Activated T-helper 17 cell treated with anti-CD3 and anti-CD28 coated beads, Interleukin-2, amount 50 U/mL, for 72 hours (primary cell): ENCODE results near the gene FOXI3. TPM values are rescaled to one million over a fixed set of nuclear protein-coding genes. Genes with fewer than 3 reads are reported as not detected.

Source experiments
- ATAC-seq: fragments of 150-1000 bp; cut with Tn5 transposase; replicated peaks from 2 replicates; pipeline ENCODE4 v1.10.0; 2021; ENCODE audit warnings: mild to moderate bottlenecking, moderate library complexity
- H3K27ac Mint-ChIP-seq: one replicate; pipeline ENCODE4 v1.8.0; 2022; ENCODE audit warnings: mixed read lengths
- H3K27me3 Mint-ChIP-seq: one replicate; pipeline ENCODE4 v1.8.0; 2022; ENCODE audit warnings: mixed read lengths
- H3K36me3 Mint-ChIP-seq: one replicate; pipeline ENCODE4 v1.8.0; 2022; ENCODE audit warnings: low read depth, mild to moderate bottlenecking, mixed read lengths
- H3K4me1 Mint-ChIP-seq: one replicate; pipeline ENCODE4 v1.8.0; 2022; ENCODE audit warnings: mixed read lengths
- H3K4me3 Mint-ChIP-seq: one replicate; pipeline ENCODE4 v1.8.0; 2022; ENCODE audit warnings: mild to moderate bottlenecking, mixed read lengths
- H3K9me3 Mint-ChIP-seq: one replicate; pipeline ENCODE4 v1.8.0; 2022; ENCODE audit warnings: mixed read lengths
- total RNA-seq, 2 donors: library from RNA; stranded (reverse); gene quantifications; one replicate each; pipeline ENCODE4 v1.2.3, GENCODE V29; 2022

The FOXI3 gene
- total RNA-seq = not detected

GRCh38 chr2:88452565-88452905, at the start of gene FOXI3:
FOXI3 (minus strand) TSS chr2:88452693; CDS start chr2:88452535, 158 bp downstream.
- ATAC-seq = peak; percentile 23

GRCh38 chr2:88500691-88501090, 48.2 kb upstream of the FOXI3 start:
- Mint-ChIP-seq H3K27me3 (peaks cover 16% of the 10 kb centered on the region), H3K36me3 (no peaks in the 10 kb centered on the region), H3K4me3 (no peak overlapping the region), H3K27ac (no peak overlapping the region), H3K4me1 (no peaks in the 10 kb centered on the region), H3K9me3 (peaks cover 4% of the 10 kb centered on the region)
- ATAC-seq = no peak

More at GRCh38 chr2:88452565-88452905, at the start of gene FOXI3:
- H3K9me3 Mint-ChIP-seq = no peaks in the 10 kb centered on the region
- H3K27me3 Mint-ChIP-seq = peaks cover 44% of the 10 kb centered on the region
- H3K4me3 Mint-ChIP-seq = peak within 1 kb of the TSS; percentile 67
- no peaks in the 10 kb centered on the region for H3K36me3 Mint-ChIP-seq
- H3K4me1 Mint-ChIP-seq = no peaks in the 10 kb centered on the region
- H3K27ac Mint-ChIP-seq = no peak within 1 kb of the TSS

GRCh38 chr2:88499204-88499603, 46.7 kb upstream of the FOXI3 start:
- no peaks in the 10 kb centered on the region for H3K4me1 Mint-ChIP-seq
- no peak overlapping the region for H3K27ac Mint-ChIP-seq
- peaks cover 16% of the 10 kb centered on the region for H3K27me3 Mint-ChIP-seq
- no peak for ATAC-seq
- no peaks in the 10 kb centered on the region for H3K36me3 Mint-ChIP-seq
- peaks cover 4% of the 10 kb centered on the region for H3K9me3 Mint-ChIP-seq
- no peak overlapping the region for H3K4me3 Mint-ChIP-seq

GRCh38 chr2:88493481-88493880, 41.0 kb upstream of the FOXI3 start:
- no peak overlapping the region for H3K27ac Mint-ChIP-seq
- H3K4me1 Mint-ChIP-seq = no peaks in the 10 kb centered on the region
- peaks cover 16% of the 10 kb centered on the region for H3K27me3 Mint-ChIP-seq
- H3K36me3 Mint-ChIP-seq = no peaks in the 10 kb centered on the region
- ATAC-seq = no peak
- H3K9me3 Mint-ChIP-seq = no peaks in the 10 kb centered on the region
- H3K4me3 Mint-ChIP-seq = no peak overlapping the region

DNA sequence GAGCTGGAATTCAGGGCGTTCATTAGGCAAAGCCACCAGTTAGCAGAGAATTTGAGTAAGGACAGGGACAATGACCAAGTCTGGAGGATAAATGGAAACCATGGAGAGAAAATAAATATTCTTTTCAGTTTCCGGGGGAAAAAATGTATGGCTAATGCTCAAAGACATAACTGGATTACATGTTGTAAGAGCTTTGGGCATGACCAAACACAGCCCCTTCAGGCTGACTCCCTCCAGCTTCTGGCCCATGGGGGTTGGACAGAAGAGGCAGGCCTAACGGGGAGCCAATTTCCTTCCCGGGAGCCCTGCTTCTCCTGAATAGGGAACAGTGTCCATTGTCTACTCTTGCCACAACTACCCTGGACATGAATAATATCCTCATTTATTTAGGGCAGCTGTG, 39.5 kb upstream of the FOXI3 start:
- Mint-ChIP-seq H3K27me3 (peaks cover 16% of the 10 kb centered on the region), H3K9me3 (no peaks in the 10 kb centered on the region), H3K4me1 (no peaks in the 10 kb centered on the region), H3K36me3 (no peaks in the 10 kb centered on the region), H3K4me3 (no peak overlapping the region), H3K27ac (no peak overlapping the region)
- no peak for ATAC-seq

DNA sequence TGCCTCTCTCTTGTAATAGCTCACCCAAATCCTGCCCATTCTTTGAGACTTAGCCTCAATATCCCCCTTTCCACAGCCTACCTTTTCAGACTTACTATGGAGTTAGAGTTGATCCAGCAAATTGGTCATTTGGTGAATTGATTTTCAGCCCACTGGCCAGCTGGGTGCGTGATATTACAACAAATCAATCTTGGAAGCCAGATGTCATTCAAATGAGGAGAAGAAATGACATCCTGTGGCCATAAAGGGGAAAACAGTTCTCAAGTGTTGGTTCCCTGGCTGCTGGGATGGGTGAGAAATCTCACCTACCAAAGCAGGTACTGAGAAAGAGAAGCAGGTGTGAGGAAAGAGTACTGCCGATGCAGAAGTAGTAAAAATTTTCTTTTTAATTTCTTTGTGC, 36.7 kb upstream of the FOXI3 start:
- Mint-ChIP-seq H3K4me1 (no peaks in the 10 kb centered on the region), H3K9me3 (no peaks in the 10 kb centered on the region), H3K27me3 (peaks cover 11% of the 10 kb centered on the region), H3K4me3 (no peak overlapping the region), H3K27ac (no peak overlapping the region), H3K36me3 (no peaks in the 10 kb centered on the region)
- ATAC-seq = no peak

DNA sequence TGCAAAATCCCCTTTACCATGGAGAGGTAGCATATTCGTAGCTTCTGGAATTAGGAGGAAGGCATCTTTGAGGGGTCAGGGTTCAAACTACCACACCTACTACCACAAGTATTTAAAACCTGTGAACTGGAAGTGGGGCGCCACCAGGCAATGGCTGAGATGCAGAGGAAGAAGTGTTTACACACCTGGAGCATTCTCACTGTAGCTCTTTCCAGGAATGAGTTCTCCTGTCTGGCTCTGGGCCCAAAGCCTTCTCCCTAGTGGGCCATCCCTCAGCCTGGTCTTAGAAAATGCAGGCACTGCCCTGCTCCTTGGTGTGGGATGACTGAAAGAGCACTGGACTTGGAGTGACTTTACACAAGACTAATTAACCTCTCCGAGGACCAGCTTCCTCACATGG, 30.7 kb upstream of the FOXI3 start:
- ATAC-seq = no peak
- H3K27me3 Mint-ChIP-seq = no peaks in the 10 kb centered on the region

DNA sequence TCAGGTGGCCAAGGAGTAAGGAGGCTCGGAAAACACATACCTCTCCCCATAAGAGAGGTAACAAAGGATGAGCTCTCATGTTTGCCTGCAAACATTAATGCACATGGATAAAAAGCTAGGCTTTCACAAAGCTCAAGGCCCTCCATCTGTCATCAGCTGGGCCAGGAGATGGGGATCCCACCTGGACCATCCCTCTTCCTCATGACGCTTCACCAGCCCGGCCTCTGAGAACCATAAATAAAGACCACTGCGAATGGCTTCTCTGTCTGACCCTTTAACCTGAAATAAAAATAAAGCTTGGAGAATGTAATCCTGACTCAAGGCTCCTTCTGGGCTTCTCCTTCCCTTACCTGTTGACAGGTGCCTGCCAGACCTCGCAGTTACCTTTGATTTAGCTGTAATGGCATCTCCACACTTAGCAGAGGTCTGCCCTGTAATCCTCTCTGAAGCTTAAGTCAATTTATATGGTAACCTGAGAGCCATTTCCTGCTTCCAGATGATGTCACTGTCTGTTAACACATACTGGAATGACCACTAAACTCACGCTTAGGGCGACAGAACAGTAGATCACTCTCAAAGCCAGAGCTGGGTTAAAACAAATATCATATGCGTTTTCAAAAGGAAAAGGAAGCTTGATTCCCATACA, 29.3 kb upstream of the FOXI3 start:
- no peak for ATAC-seq
- Mint-ChIP-seq H3K27ac (no peak overlapping the region), H3K27me3 (peaks cover 4% of the 10 kb centered on the region), H3K9me3 (no peaks in the 10 kb centered on the region), H3K36me3 (no peaks in the 10 kb centered on the region), H3K4me3 (no peak overlapping the region), H3K4me1 (no peaks in the 10 kb centered on the region)

More for the DNA sequence above, 30.7 kb upstream of the FOXI3 start:
- no peak overlapping the region for H3K4me3 Mint-ChIP-seq
- no peaks in the 10 kb centered on the region for H3K36me3 Mint-ChIP-seq
- no peaks in the 10 kb centered on the region for H3K4me1 Mint-ChIP-seq
- no peak overlapping the region for H3K27ac Mint-ChIP-seq
- H3K9me3 Mint-ChIP-seq = no peaks in the 10 kb centered on the region

DNA sequence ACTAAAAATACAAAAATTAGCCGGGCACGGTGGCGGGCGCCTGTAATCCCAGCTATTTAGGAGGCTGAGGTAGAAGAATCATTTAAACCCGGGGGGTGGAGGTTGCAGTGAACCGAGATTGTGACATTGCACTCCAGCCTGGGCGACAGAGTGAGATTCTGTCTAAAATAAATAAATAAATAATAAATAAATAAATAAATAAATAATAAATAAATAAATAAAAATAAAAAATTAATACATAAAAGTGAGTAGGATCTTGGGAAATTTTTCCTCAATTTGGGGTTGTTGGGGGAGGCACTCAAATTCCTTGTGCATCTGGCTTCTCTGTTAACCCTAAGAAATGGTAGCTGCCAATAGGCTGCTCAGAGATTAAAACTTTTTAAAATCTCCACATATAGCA, 20.3 kb upstream of the FOXI3 start:
- peaks cover 5% of the 10 kb centered on the region for H3K27me3 Mint-ChIP-seq
- H3K27ac Mint-ChIP-seq = no peak overlapping the region
- no peak for ATAC-seq
- no peaks in the 10 kb centered on the region for H3K36me3 Mint-ChIP-seq
- H3K4me3 Mint-ChIP-seq = no peak overlapping the region
- H3K9me3 Mint-ChIP-seq = peaks cover 4% of the 10 kb centered on the region
- H3K4me1 Mint-ChIP-seq = no peaks in the 10 kb centered on the region

DNA sequence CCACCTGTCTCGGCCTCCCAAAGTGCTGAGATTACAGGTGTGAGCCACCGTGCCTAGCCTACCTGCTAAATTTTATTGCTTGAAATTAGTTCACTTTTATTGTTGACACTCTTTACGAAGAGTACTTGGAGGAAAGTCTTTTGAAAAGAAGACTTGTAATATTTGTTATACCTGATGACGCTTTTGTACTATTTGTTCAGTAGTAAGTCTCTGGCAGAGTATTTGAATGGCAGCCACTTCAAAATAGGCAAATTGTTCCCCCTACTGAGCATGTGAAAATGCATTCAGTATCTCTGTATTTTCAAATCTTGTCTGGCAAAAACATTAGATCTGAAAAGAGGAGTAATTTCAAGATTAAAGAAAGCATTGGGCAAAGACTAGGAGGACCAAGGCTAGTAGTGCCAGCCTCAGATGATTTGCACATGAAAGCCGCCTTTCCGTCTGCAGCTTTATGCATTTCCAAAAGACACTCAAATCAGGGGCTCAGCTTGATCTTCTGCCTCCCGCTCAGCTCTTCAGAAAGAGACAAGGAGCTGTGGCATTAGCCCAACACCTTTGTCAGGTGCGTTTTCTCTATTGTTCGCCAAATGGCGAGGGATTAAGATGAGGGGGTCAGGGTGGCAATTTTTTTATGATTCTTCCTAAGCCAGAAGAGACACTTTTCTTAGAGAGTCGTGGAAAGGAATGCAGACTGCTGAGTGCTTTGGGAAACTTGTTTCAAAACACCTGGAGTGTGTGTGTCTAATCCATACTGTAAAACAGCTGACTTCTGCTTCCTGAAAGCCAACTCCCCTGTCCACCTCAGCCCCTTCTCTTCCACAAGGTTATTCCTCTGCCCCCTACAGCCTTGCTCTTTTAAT, 18.8 kb upstream of the FOXI3 start:
- H3K4me3 Mint-ChIP-seq = no peak overlapping the region
- no peak overlapping the region for H3K27ac Mint-ChIP-seq
- no peaks in the 10 kb centered on the region for H3K4me1 Mint-ChIP-seq
- H3K36me3 Mint-ChIP-seq = no peaks in the 10 kb centered on the region
- ATAC-seq = no peak
- H3K27me3 Mint-ChIP-seq = peaks cover 3% of the 10 kb centered on the region
- H3K9me3 Mint-ChIP-seq = peaks cover 4% of the 10 kb centered on the region

DNA sequence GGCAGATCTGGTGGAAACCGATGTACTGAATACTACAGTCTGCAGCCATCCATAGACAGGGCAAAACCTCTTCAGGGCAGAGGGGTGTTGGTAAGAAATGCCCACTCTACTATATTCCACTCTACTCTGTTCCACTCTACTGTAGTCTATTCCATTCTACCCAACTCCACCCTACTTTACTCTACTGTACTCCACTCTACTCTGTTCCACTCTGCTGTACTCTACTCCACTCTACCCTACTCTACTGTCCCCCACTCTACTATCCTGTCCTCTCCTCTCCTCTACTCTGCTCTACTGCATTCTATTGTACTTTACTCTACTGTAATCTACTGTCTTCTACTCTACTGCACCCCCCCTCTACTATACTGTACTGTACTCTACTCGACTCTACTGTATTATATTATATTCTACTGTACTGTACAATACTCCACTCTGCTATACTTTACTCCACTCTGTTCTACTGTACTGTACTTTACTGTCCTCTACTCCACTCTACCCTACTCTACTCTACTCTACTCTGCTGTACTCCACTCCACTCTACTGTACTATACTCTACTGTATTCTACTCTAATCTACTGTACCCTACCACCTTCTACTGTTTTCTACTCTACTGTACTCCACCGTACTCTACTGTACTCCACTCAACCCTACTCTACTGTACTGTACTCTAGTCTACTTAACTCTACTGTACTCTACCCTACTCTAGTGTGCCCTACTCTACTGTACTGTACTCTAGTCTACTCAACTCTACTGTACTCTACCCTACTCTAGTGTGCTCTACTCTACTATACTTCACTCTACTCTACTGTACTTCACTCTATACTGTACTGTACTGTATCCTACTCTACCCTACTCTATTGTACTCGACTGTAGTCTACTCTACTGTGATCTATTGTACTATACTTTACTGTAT, 17.0 kb upstream of the FOXI3 start:
- H3K4me1 Mint-ChIP-seq = no peaks in the 10 kb centered on the region
- peak; percentile 37 for ATAC-seq

DNA sequence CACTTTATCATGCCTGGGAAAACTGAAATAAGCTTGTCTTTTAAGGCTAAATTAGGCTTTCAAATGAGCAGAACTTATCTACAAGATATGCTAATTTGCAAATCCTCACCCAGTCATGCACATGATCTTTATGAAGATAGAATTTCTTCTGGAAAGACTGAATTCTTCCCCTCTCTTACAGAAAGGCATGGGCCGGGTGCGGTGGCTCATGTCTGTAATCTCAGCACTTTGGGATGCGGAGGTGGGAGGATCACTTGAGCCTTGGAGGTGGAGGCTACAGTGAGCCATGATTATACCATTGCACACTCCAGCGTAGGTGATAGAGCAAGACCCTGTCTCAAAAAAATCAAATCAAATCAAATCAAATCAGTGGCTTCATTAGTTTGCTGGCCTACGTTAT, 11.7 kb upstream of the FOXI3 start:
- Mint-ChIP-seq H3K4me1 (no peaks in the 10 kb centered on the region), H3K4me3 (no peak overlapping the region), H3K27me3 (peaks cover 11% of the 10 kb centered on the region), H3K9me3 (no peaks in the 10 kb centered on the region), H3K36me3 (no peaks in the 10 kb centered on the region), H3K27ac (no peak overlapping the region)
- ATAC-seq = no peak

More for the DNA sequence above, 17.0 kb upstream of the FOXI3 start:
- peaks cover 6% of the 10 kb centered on the region for H3K27me3 Mint-ChIP-seq
- no peak overlapping the region for H3K4me3 Mint-ChIP-seq
- peaks cover 4% of the 10 kb centered on the region for H3K9me3 Mint-ChIP-seq
- no peak overlapping the region for H3K27ac Mint-ChIP-seq
- no peaks in the 10 kb centered on the region for H3K36me3 Mint-ChIP-seq

DNA sequence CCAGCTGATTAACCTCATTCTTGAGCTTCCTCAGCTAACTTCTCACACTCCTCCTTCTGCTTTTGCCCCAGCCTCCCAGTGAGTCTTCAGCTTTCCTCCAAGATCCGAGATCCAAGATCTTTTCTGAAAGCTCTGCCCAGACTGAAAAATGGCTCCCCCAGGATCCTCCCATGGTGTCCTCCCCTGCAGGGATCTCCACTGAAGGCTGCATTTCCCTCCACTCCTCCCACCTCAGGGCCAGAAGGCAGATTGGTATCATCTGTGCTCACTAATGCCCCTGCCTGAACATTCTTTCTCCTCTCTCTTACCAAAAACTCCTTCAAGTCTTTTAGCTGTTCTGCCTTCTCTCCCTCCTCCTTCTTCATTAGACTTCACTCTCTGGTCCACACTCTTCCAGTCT, 6.1 kb upstream of the FOXI3 start:
- no peaks in the 10 kb centered on the region for H3K36me3 Mint-ChIP-seq
- H3K4me1 Mint-ChIP-seq = no peaks in the 10 kb centered on the region
- H3K27me3 Mint-ChIP-seq = peaks cover 33% of the 10 kb centered on the region
- H3K4me3 Mint-ChIP-seq = no peak overlapping the region
- no peak overlapping the region for H3K27ac Mint-ChIP-seq
- no peak for ATAC-seq
- no peaks in the 10 kb centered on the region for H3K9me3 Mint-ChIP-seq

GRCh38 chr2:88452980-88453582, 588 bp upstream of the FOXI3 start:
- H3K27ac Mint-ChIP-seq = no peak overlapping the region
- H3K27me3 Mint-ChIP-seq = peaks cover 44% of the 10 kb centered on the region
- peak overlapping the region; percentile 67 for H3K4me3 Mint-ChIP-seq
- no peaks in the 10 kb centered on the region for H3K36me3 Mint-ChIP-seq
- no peaks in the 10 kb centered on the region for H3K9me3 Mint-ChIP-seq
- ATAC-seq = no peak
- no peaks in the 10 kb centered on the region for H3K4me1 Mint-ChIP-seq
